ENCODE results near the gene COPS8.

Gene COPS8

GRCh38 chr2:237113026-237113795 is 27.5 kb downstream of the COPS8 start:
- DNase-seq (ENCODE audit: low read depth): no peak
- in situ Hi-C loops (cut with HindIII; ENCODE audit: low sequenced_read_pairs): no loop called here
- H3K4me3 ChIP-seq (ENCODE audit: low read depth, low read length): no peak overlapping the region
- no peak for TF ChIP-seq CTCF (IDR thresholded peaks at IDR 0.05; ENCODE audit: low read depth, low read length, missing control alignments)

GRCh38 chr2:237115870-237116269 is 30.2 kb downstream of the COPS8 start:
- no peak overlapping the region for H3K4me3 ChIP-seq (ENCODE audit: low read depth, low read length)
- no peak for DNase-seq (ENCODE audit: low read depth)
- no peak for TF ChIP-seq CTCF (IDR thresholded peaks at IDR 0.05; ENCODE audit: low read depth, low read length, missing control alignments)
- in situ Hi-C loops (cut with HindIII; ENCODE audit: low sequenced_read_pairs): no loop called here

GRCh38 chr2:237116431-237116830 is 30.7 kb downstream of the COPS8 start:
- DNase-seq (ENCODE audit: low read depth): no peak
- no peak overlapping the region for H3K4me3 ChIP-seq (ENCODE audit: low read depth, low read length)
- in situ Hi-C loops (cut with HindIII; ENCODE audit: low sequenced_read_pairs): no loop called here
- TF ChIP-seq CTCF (IDR thresholded peaks at IDR 0.05; ENCODE audit: low read depth, low read length, missing control alignments): no peak

- in situ Hi-C loops (cut with HindIII; ENCODE audit: low sequenced_read_pairs): no loop called here
- no peak overlapping the region for H3K4me3 ChIP-seq (ENCODE audit: low read depth, low read length)
- no peak for DNase-seq (ENCODE audit: low read depth)
- no peak for TF ChIP-seq CTCF (IDR thresholded peaks at IDR 0.05; ENCODE audit: low read depth, low read length, missing control alignments)
These were observed 32.3 kb downstream of the COPS8 start for GRCh38 chr2:237118025-237118424.

GRCh38 chr2:237118561-237119155 is 33.0 kb downstream of the COPS8 start:
- TF ChIP-seq CTCF (IDR thresholded peaks at IDR 0.05; ENCODE audit: low read depth, low read length, missing control alignments): no peak
- in situ Hi-C loops (cut with HindIII; ENCODE audit: low sequenced_read_pairs): no loop called here

GRCh38 chr2:237120916-237121315 is 35.2 kb downstream of the COPS8 start:
- in situ Hi-C loops (cut with HindIII; ENCODE audit: low sequenced_read_pairs): no loop called here
- no peak for DNase-seq (ENCODE audit: low read depth)
- no peak overlapping the region for H3K4me3 ChIP-seq (ENCODE audit: low read depth, low read length)
- no peak for TF ChIP-seq CTCF (IDR thresholded peaks at IDR 0.05; ENCODE audit: low read depth, low read length, missing control alignments)

More at GRCh38 chr2:237118561-237119155, 33.0 kb downstream of the COPS8 start:
- DNase-seq (ENCODE audit: low read depth): no peak
- no peak overlapping the region for H3K4me3 ChIP-seq (ENCODE audit: low read depth, low read length)
